PC-9 (cell line): ENCODE data around the gene ZCCHC2.

Experiments
- CTCF ChIP-seq: fragments of 200-600 bp; sonication (generic); conservative IDR thresholded peaks from 2 replicates; pipeline ENCODE4 v1.6.1; 2017; ENCODE audit warnings: mixed run types, antibody characterized with exemption, mild to moderate bottlenecking, moderate library complexity
- EZH2 ChIP-seq: fragments of 200-600 bp; sonication (generic); IDR thresholded peaks from 2 replicates; pipeline ENCODE4 v1.8.0; 2017; ENCODE audit warnings: antibody characterized with exemption, low read depth

- TF ChIP-seq CTCF (no peak), EZH2 (no peak)
Measured at GRCh38 chr18:62499263-62499650, 23.6 kb upstream of the ZCCHC2 start.
